Activated effector memory CD4-positive, alpha-beta T cell treated with Interleukin-2 at 50 U/mL for 16 hours (primary cell): Measurements from ENCODE around the gene CIITA.
"Not testable (repeated sequence)": the region's sequence is repeated elsewhere in the genome, so short reads cannot be mapped to it uniquely, and the experiment has no call there.

ENCODE experiments used
- DNase-seq: peaks from one replicate; pipeline ENCODE4 v3.0.0-alpha.2; 2020

Gene CIITA

DNA sequence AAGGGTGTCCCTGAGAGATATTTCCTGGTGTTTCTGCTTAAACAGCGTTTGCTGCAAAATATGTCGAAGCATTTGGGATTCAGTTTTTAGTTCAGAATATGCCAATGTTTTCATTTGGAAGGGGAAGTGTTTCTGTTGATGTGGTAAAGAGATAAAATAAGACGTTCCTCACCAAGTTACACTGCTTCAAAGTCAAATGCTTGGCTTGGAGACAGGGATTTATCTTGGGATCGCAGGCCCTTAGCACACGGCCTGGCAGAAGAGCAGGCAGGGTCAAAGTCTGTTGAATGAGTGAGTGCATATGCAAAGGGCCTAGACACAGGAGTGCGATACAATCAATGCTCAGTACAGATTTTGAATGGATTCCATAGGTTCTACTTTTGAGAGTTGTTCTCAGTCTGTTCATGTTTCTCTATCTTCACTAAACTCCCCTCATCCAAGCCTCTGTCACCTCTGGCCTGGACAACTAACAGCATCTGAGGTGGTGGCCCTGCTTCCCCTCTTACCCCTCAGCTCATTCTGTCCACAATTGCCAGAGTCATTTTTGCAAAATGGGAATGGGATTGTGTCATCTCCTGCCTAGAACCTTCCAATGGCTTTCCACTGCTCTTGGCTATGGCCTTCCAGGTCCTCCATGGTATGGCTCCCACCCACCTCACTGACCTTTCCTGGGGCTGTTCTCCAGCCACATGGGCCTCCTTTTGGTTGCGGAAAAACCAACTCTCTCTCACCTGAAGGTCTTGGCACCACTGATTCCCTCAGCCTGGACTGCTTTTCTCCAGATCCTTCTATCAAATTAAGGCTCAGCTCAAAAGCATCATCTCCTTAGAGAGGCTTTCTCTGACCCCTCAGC, 62.0 kb downstream of the CIITA start:
- no peak for DNase-seq

DNA sequence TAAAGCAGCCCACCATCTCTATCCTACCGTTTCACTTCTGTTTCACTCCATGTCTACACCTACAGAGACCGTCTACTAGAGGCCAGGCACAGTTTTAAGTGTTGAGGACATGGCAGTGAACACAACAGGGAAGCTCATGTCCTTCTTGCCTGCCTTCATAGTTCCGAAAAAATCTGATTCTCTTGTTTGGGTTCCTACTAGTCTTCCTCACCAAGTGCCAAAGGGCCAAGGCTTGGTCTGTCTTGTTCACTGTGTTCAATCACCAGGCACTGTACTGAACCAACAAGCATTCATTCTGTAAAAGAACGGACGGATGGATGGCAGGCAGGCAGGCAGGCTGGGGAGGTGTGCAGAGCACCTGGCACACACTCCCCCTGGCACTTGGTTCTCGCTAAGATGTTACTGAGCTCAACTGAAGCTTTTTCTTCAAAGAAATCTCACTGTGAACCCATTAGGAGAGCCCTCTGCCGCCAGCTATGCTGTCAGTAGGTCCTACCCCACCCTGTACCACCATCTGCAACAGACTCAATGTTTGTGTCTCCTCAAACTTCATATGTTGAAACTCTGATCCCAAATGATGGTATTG, 62.7 kb downstream of the CIITA start:
- no peak for DNase-seq

DNA sequence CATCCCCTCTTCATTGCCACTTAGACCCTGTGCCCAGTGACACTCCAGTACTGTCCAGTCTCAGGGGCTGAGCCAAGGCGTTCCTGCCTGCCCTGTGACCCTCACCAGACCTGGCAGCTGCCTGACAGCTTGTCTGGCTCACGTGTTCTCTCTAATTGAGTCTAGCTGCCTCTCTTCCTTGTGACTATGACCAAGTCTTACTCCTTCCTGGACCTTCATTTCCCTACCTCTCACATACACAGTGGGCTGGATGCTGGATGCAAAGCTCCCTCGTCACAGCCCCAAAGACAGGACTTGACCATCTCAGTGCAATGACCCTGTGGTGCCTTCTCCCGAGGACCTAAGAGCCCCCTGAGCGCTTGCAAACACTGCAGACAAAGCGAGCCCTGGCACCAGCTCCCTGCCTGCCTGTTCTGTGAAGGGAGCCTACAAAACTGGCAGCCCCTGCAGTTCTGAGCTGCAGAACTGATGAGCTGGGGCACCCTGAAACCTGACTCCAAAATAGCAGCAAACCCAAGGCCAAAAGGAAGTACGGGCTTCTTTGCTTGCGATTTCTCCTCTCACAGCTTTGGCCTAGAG, 63.6 kb downstream of the CIITA start:
- DNase-seq = no peak

GRCh38 chr16:10941127-10941933, 64.3 kb downstream of the CIITA start:
- DNase-seq = no peak

- DNase-seq = not testable (repeated sequence)
Observed at GRCh38 chr16:10941935-10942351, 64.9 kb downstream of the CIITA start.

- peak; percentile 93 for DNase-seq
Observed at GRCh38 chr16:10942352-10943063, 65.5 kb downstream of the CIITA start, which contains the start of gene DEXI. Gene DEXI, minus strand, starts transcription at chr16:10942468. Its CDS starts 463 bp downstream, at chr16:10942005.

DNA sequence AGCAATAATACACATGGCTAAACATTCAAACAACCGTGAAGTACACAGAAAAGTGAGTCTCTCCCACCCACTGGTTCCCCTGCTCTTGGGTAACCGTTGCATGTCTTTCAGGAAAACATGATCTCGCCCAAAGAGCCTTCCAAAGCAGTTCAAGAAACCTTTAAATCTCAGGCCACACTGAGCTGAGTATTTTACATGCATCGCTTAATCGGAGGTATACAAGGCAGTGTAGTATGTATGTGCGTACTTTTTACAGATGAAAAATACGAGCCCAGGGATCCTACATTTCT, 66.0 kb downstream of the CIITA start:
- DNase-seq = no peak

GRCh38 chr16:10944249-10945064, 67.5 kb downstream of the CIITA start, which contains the start of gene CLEC16A:
Gene CLEC16A, plus strand, starts transcription at chr16:10944564. Its CDS starts 154 bp downstream, at chr16:10944718.
- peak; percentile 94 for DNase-seq

DNA sequence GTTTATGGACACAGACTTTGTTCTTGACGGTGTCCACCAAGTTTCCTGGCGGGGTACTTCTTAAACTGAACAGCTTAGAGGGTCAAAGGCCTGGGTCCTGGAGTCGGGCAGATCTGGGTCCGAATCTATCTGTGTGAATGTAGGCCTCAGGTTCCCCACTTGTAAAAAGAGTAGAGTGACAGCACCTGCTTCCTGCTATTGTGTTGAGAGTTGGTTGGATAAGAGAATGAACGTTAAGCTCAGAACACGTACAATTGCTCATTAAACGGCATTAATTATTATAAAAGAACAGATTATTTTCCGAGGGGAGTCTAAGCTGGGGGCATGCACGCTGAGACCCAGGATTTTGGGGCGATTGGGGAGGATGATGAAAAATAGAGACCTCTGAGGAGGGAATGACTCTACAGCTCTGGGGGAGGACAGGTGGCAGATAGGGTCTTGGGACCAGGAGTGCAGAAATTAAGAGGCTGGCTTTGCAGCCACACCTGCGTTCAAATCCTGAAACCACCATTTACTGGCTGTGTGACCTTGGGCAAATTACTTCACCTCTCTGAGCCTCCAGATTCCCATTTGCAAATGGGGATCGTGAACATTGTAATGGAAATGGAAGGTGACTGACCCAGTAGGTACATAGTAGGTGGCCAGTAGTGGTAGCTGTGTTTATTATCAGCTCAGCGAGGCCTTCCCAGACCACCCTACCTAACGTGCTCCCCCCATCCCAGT, 68.2 kb downstream of the CIITA start:
- no peak for DNase-seq

- DNase-seq = no peak
Observed at GRCh38 chr16:10946308-10946707, 69.3 kb downstream of the CIITA start.

GRCh38 chr16:10947211-10947787, 70.3 kb downstream of the CIITA start:
- no peak for DNase-seq

GRCh38 chr16:10949424-10949970, 72.5 kb downstream of the CIITA start:
- no peak for DNase-seq

DNA sequence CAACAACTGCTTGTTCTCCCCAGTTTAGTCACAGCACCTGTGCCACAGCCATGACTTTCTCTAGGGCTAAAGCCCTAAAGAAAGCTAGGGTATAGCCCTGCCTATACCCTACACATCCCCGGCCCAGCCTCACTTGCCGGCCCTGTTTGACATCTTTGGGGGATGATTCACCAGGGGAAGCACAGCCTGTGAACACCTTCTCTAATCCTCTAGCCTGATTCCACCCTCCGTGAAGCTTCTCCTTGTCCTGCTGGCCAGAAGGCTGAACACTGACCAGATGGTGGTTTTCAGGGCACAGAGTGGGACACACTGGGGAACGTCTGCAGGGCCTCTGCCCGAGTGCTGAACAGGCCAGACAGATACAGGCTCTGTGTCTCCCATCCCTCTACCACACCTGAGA, 73.4 kb downstream of the CIITA start:
- DNase-seq = no peak

- no peak for DNase-seq
Observed at GRCh38 chr16:10951026-10951425, 74.0 kb downstream of the CIITA start.

- DNase-seq = no peak
Observed at GRCh38 chr16:10954903-10955302, 77.9 kb downstream of the CIITA start.

DNA sequence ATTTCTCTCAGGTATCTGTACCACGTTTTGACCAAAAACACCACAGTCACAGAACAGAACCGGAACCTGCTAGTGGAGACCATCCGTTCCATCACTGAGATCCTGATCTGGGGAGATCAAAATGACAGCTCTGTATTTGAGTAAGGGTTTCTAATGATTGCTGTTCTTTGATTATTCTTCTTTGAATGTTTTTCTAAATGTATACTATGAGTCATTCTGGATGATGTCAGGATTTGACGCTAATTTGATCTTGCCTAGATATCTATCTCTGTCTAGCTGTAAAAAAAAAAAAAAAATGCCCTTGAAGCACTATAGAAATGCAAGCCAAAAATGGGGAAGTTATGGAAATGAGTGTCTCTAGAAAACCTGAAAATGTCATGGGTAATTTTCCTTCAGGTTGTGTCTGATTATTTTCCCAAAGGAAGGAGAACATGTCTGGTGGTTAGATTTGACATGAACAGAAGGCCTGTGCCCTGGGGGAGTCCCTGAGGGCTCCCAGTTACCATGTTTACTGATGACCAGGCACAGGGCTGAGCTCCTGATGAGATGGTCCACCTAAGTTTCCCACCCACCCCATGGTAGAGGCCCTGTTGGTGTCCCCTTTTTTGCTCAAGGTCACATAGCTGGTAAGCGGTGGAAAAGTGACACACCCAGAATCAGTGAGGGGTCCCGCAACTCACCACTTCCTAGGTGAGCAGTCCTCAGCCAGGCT, 80.9 kb downstream of the CIITA start:
- no peak for DNase-seq

- no peak for DNase-seq
Observed at GRCh38 chr16:10959161-10959560, 82.2 kb downstream of the CIITA start.

- no peak for DNase-seq
Observed at GRCh38 chr16:10961231-10961630, 84.2 kb downstream of the CIITA start.

GRCh38 chr16:10964039-10964890, 87.3 kb downstream of the CIITA start:
- peak; percentile 69 for DNase-seq
